IPS DF 6.9 (cell line): ENCODE results near the gene LDB2.

Experiments used
- DNase-seq: peaks from one replicate; pipeline ENCODE4 v3.0.0-alpha.2; 2013; ENCODE audit warnings: low read depth, low spot score
- H3K27ac ChIP-seq: one replicate; pipeline ENCODE4 v1.5.1; 2013; ENCODE audit warnings: low read length, control low read depth
- H3K27me3 ChIP-seq: 2 replicates; pipeline ENCODE4 v1.6.1; 2013; ENCODE audit warnings: mild to moderate bottlenecking, low read length; ENCODE audit not compliant: control insufficient read depth, insufficient read depth
- H3K36me3 ChIP-seq: 2 replicates; pipeline ENCODE4 v1.6.1; 2013; ENCODE audit warnings: low read length; ENCODE audit not compliant: control insufficient read depth, insufficient read depth
- H3K4me1 ChIP-seq: 2 replicates; pipeline ENCODE4 v1.6.1; 2013; ENCODE audit warnings: low read length; ENCODE audit not compliant: control insufficient read depth, insufficient read depth
- H3K4me3 ChIP-seq: 2 replicates; pipeline ENCODE4 v1.5.1; 2013; ENCODE audit warnings: mild to moderate bottlenecking, low read length
- H3K9me3 ChIP-seq: 2 replicates; pipeline ENCODE4 v1.6.1; 2013; ENCODE audit warnings: low read length, inconsistent platforms; ENCODE audit not compliant: control insufficient read depth, insufficient read depth
- WGBS: extraction: QIAGEN DNeasy Blood & Tissue Kit; methylation state at CpG from one replicate; pipeline ENCODE4 v1.1.7; 2013; ENCODE audit warnings: mixed read lengths, missing lambda C conversion rate; ENCODE audit not compliant: insufficient read length, insufficient coverage; 5-methylcytosine and 5-hydroxymethylcytosine counted together

Gene LDB2

GRCh38 chr4:16617011-16617410 lies 281.4 kb downstream of the LDB2 start:
- WGBS = no CpG with 5 or more reads among the region's 6 CpGs
- no peak for DNase-seq
- H3K4me1 ChIP-seq = no peaks in the 10 kb centered on the region

GRCh38 chr4:16609170-16609758 lies 289.2 kb downstream of the LDB2 start:
- H3K27me3 ChIP-seq = no peaks in the 10 kb centered on the region
- no peaks in the 10 kb centered on the region for H3K36me3 ChIP-seq
- H3K4me3 ChIP-seq = no peak overlapping the region
- H3K27ac ChIP-seq = no peak overlapping the region
- no peaks in the 10 kb centered on the region for H3K9me3 ChIP-seq
- WGBS = no CpG with 5 or more reads among the region's 10 CpGs
- peaks cover 10% of the 10 kb centered on the region; the same call in 1 of the 2 replicates for H3K4me1 ChIP-seq
- DNase-seq = no peak

More at GRCh38 chr4:16617011-16617410, 281.4 kb downstream of the LDB2 start:
- Histone ChIP-seq H3K4me3 (no peak overlapping the region), H3K36me3 (no peaks in the 10 kb centered on the region; the same call in 1 of the 2 replicates), H3K27ac (no peak overlapping the region), H3K9me3 (no peaks in the 10 kb centered on the region), H3K27me3 (no peaks in the 10 kb centered on the region)

GRCh38 chr4:16608611-16609125 lies 289.8 kb downstream of the LDB2 start:
- WGBS = no CpG with 5 or more reads among the region's 16 CpGs
- Histone ChIP-seq H3K4me1 (peaks cover 10% of the 10 kb centered on the region; the same call in 1 of the 2 replicates), H3K27ac (no peak overlapping the region), H3K27me3 (no peaks in the 10 kb centered on the region), H3K36me3 (no peaks in the 10 kb centered on the region), H3K9me3 (no peaks in the 10 kb centered on the region), H3K4me3 (no peak overlapping the region)
- no peak for DNase-seq

GRCh38 chr4:16608123-16608522 lies 290.3 kb downstream of the LDB2 start:
- H3K36me3 ChIP-seq = no peaks in the 10 kb centered on the region
- no peak for DNase-seq
- no peaks in the 10 kb centered on the region for H3K27me3 ChIP-seq
- no peaks in the 10 kb centered on the region for H3K9me3 ChIP-seq
- peaks cover 10% of the 10 kb centered on the region; the same call in 1 of the 2 replicates for H3K4me1 ChIP-seq
- H3K27ac ChIP-seq = no peak overlapping the region
- H3K4me3 ChIP-seq = no peak overlapping the region
- no CpG with 5 or more reads among the region's 5 CpGs for WGBS

- no CpG with 5 or more reads among the region's 7 CpGs for WGBS
- Histone ChIP-seq H3K27me3 (no peaks in the 10 kb centered on the region), H3K4me1 (peaks cover 10% of the 10 kb centered on the region; the same call in 1 of the 2 replicates), H3K27ac (no peak overlapping the region), H3K36me3 (no peaks in the 10 kb centered on the region), H3K4me3 (no peak overlapping the region), H3K9me3 (no peaks in the 10 kb centered on the region)
- no peak for DNase-seq
These were observed 291.0 kb downstream of the LDB2 start for GRCh38 chr4:16607241-16608066.

GRCh38 chr4:16606691-16607090 lies 291.8 kb downstream of the LDB2 start:
- peaks cover 10% of the 10 kb centered on the region; the same call in 1 of the 2 replicates for H3K4me1 ChIP-seq
- no peak overlapping the region for H3K4me3 ChIP-seq
- H3K36me3 ChIP-seq = no peaks in the 10 kb centered on the region
- DNase-seq = no peak
- H3K27me3 ChIP-seq = no peaks in the 10 kb centered on the region
- H3K9me3 ChIP-seq = no peaks in the 10 kb centered on the region
- no peak overlapping the region for H3K27ac ChIP-seq
- no CpG with 5 or more reads among the region's 2 CpGs for WGBS

- Histone ChIP-seq H3K4me3 (no peak overlapping the region), H3K36me3 (no peaks in the 10 kb centered on the region), H3K27ac (no peak overlapping the region), H3K4me1 (peaks cover 4% of the 10 kb centered on the region; the same call in 1 of the 2 replicates), H3K27me3 (no peaks in the 10 kb centered on the region), H3K9me3 (no peaks in the 10 kb centered on the region)
- WGBS = no CpG with 5 or more reads among the region's 4 CpGs
- no peak for DNase-seq
These were observed 295.3 kb downstream of the LDB2 start for GRCh38 chr4:16603178-16603577.

- Histone ChIP-seq H3K4me1 (peaks cover 4% of the 10 kb centered on the region; the same call in 1 of the 2 replicates), H3K4me3 (no peak overlapping the region), H3K27me3 (no peaks in the 10 kb centered on the region), H3K9me3 (no peaks in the 10 kb centered on the region), H3K27ac (no peak overlapping the region), H3K36me3 (no peaks in the 10 kb centered on the region)
- WGBS = no CpG with 5 or more reads among the region's 7 CpGs
- DNase-seq = no peak
These were observed 299.7 kb downstream of the LDB2 start for GRCh38 chr4:16598597-16599206.

GRCh38 chr4:16597845-16598596 lies 300.4 kb downstream of the LDB2 start:
- DNase-seq = no peak
- Histone ChIP-seq H3K4me1 (peaks cover 4% of the 10 kb centered on the region; the same call in 1 of the 2 replicates), H3K4me3 (no peak overlapping the region), H3K27me3 (no peaks in the 10 kb centered on the region), H3K27ac (no peak overlapping the region), H3K36me3 (no peaks in the 10 kb centered on the region), H3K9me3 (no peaks in the 10 kb centered on the region)
- WGBS = no CpG with 5 or more reads among the region's 6 CpGs

GRCh38 chr4:16597443-16597842 lies 301.0 kb downstream of the LDB2 start:
- no CpG with 5 or more reads among the region's 2 CpGs for WGBS
- no peak for DNase-seq

More at GRCh38 chr4:16597443-16597842, 301.0 kb downstream of the LDB2 start:
- no peak overlapping the region for H3K27ac ChIP-seq
- H3K4me3 ChIP-seq = no peak overlapping the region
- no peaks in the 10 kb centered on the region for H3K9me3 ChIP-seq
- H3K27me3 ChIP-seq = no peaks in the 10 kb centered on the region
- H3K4me1 ChIP-seq = peaks cover 4% of the 10 kb centered on the region; the same call in 1 of the 2 replicates
- H3K36me3 ChIP-seq = no peaks in the 10 kb centered on the region
